Upper lobe of right lung (tissue), 1 donor: Measurements from ENCODE around the gene ANKS3. TPM values are rescaled to one million over a fixed set of nuclear protein-coding genes. Genes with fewer than 3 reads are reported as not detected.

ENCODE experiments used
- ATAC-seq: fragments of 200-7000 bp; cut with Tn5 transposase; one replicate; pipeline ENCODE4 v1.9.1; 2020; ENCODE audit warnings: mild to moderate bottlenecking, moderate library complexity
- DNase-seq: peaks from one replicate; pipeline ENCODE4 v3.0.0-alpha.2; 2020
- H3K27ac ChIP-seq: fragments of 200-600 bp; one replicate; pipeline ENCODE4 v1.8.0; 2022
- H3K27me3 ChIP-seq: fragments of 200-600 bp; one replicate; pipeline ENCODE4 v1.8.0; 2022; ENCODE audit warnings: mild to moderate bottlenecking
- H3K36me3 ChIP-seq: fragments of 200-600 bp; one replicate; pipeline ENCODE4 v1.8.0; 2022
- H3K4me1 ChIP-seq: fragments of 200-600 bp; one replicate; pipeline ENCODE4 v1.8.0; 2022
- H3K4me3 ChIP-seq: fragments of 200-600 bp; one replicate; pipeline ENCODE4 v1.8.0; 2022; ENCODE audit warnings: mild to moderate bottlenecking
- H3K9me3 ChIP-seq: fragments of 200-600 bp; one replicate; pipeline ENCODE4 v1.8.0; 2022
- intact Hi-C: fragments of 100-400 bp; cut with DNase I; formaldehyde crosslinking; loops from one replicate; pipeline ENCODE4 v1.11.0; 2022
- total RNA-seq: library from RNA; stranded (reverse); fragmentation: NEBNext Ultra II Directional; extraction: Animal tissue kit (Norgen Biotek cat#: 25700); gene quantifications from one replicate; pipeline ENCODE4 v1.2.1, GENCODE V29; 2021
- TF ChIP-seq, protein P1 (sequence below): fragments of 200-600 bp; IDR thresholded peaks from one replicate; pipeline ENCODE4 v1.8.0; 2022; ENCODE audit warnings: antibody characterized with exemption
- donor health status: DM: no; HTN: yes; CAD: no; lungs with severe emphysema.

Gene ANKS3
- total RNA-seq, 1 donor from 2014 or later = 20.6 TPM

DNA sequence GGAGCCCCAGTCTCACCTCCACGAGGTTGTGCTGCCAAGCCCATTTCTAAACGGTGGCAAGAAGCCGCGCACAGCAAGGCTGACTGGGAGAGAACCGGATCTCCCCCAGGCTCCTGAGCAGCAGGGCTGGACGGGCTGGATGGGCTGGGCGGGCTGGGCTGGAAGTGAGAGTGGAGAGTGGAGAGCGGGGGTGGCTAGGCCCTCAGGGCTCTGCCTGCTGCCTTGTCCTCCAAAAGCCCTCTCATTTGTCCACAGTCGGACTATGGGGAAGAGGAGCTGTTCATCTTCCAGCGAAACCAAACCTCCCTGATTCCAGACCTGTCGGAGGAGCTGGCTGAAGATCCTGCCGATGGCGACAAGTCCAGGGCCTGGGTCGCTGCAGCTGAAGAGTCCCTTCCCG, 3.5 kb upstream of the ANKS3 start:
- H3K27ac ChIP-seq = no peak overlapping the region
- ATAC-seq (no peak), DNase-seq (no peak)
- H3K4me1 ChIP-seq = peaks cover 4% of the 10 kb centered on the region
- TF ChIP-seq, protein P1, sequence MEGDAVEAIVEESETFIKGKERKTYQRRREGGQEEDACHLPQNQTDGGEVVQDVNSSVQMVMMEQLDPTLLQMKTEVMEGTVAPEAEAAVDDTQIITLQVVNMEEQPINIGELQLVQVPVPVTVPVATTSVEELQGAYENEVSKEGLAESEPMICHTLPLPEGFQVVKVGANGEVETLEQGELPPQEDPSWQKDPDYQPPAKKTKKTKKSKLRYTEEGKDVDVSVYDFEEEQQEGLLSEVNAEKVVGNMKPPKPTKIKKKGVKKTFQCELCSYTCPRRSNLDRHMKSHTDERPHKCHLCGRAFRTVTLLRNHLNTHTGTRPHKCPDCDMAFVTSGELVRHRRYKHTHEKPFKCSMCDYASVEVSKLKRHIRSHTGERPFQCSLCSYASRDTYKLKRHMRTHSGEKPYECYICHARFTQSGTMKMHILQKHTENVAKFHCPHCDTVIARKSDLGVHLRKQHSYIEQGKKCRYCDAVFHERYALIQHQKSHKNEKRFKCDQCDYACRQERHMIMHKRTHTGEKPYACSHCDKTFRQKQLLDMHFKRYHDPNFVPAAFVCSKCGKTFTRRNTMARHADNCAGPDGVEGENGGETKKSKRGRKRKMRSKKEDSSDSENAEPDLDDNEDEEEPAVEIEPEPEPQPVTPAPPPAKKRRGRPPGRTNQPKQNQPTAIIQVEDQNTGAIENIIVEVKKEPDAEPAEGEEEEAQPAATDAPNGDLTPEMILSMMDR = no peak
- H3K27me3 ChIP-seq = no peaks in the 10 kb centered on the region
- H3K4me3 ChIP-seq = no peak overlapping the region
- intact Hi-C loops = no loop called here
- H3K9me3 ChIP-seq = no peaks in the 10 kb centered on the region
- H3K36me3 ChIP-seq = no peaks in the 10 kb centered on the region

DNA sequence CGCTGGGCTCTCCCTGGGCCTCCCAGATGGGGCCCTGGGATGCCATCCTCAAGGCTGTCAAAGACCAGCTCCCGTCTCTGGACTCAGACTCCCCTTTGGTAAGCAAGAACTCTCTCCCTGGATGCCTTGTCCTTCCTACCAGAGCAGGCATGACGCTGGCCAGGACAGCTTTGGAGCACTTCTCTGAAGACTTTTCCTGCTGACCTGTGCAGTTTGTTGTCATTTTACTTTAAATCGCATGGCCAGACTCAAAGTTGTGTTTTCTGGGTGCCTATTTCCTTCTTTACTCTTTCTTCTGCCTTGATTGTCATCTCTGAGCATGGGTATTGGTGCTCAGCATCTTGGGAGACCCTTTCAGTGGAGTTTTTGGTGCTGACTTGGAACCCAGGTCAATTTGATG, 2.5 kb upstream of the ANKS3 start:
- no peak overlapping the region for H3K27ac ChIP-seq
- H3K36me3 ChIP-seq = no peaks in the 10 kb centered on the region
- DNase-seq (no peak), ATAC-seq (no peak)
- peaks cover 4% of the 10 kb centered on the region for H3K4me1 ChIP-seq
- H3K9me3 ChIP-seq = no peaks in the 10 kb centered on the region
- H3K4me3 ChIP-seq = no peak overlapping the region
- TF ChIP-seq, protein P1 = no peak
- no peaks in the 10 kb centered on the region for H3K27me3 ChIP-seq
- intact Hi-C loops = no loop called here

DNA sequence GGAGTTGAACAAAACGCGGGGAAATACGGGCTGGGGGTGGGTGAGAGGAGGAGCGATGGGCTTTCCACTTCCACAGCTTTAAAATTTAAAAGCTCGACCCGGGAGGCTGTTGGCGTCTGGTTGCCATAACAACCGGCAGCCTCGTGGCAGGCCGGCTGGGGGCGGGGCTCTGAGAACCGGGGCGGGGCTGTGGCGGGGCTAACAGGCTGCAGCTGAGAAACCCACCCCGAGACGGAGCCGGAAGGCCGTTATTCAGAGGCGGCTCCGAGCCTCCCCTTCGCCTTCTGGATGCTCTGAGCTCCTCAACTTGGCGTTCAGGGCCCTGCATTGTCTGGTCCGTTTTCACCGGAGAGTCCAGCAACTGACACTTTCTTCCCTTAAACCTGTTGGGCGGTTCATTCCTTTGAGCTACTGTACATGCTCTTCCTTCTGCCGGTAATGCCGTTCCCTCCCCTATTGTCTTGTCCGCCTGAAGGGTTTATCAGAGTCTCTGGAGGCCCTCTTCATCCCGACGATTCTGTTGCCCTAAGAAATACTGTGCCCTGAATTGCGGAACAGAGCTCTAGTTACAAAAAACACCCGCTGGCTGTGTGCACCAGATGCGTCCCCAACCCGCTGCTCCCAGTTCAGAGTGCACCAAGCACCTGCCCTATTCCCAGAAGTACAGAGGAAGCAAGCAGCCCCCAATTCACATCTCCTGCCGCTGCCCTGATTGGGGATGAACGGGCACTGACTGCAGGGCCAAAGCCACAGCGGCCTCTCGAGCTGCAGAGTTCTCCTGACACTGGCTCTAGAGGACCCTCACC, 862 bp upstream of the ANKS3 start:
- intact Hi-C loops = no loop called here
- DNase-seq (peak; percentile 95), ATAC-seq (peak; percentile 75)
- Histone ChIP-seq H3K4me1 (peaks cover 4% of the 10 kb centered on the region), H3K36me3 (peaks cover 8% of the 10 kb centered on the region), H3K9me3 (no peaks in the 10 kb centered on the region), H3K27me3 (no peaks in the 10 kb centered on the region), H3K4me3 (peak overlapping the region; percentile 98), H3K27ac (peak overlapping the region; percentile 79)
- TF ChIP-seq, protein P1 = no peak

DNA sequence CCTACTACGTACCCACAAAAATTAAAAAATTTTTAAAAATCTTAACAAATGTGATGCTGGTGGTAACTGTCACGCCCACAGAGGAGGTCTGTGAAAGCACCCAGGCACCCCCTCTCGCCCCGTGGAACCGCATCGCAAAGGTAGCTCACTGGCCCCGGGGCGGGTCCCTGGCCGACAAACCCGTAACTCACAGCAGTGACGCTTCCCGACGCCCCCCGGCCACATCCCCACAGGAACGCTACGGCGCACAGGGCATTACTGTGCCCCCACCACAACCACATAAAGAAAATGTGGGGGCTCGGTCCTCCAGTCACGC, 366 bp downstream of the ANKS3 start:
- Histone ChIP-seq H3K27ac (peak overlapping the region; percentile 79), H3K27me3 (no peaks in the 10 kb centered on the region), H3K4me1 (peaks cover 4% of the 10 kb centered on the region), H3K9me3 (no peaks in the 10 kb centered on the region), H3K4me3 (peak overlapping the region; percentile 98), H3K36me3 (peaks cover 20% of the 10 kb centered on the region)
- TF ChIP-seq, protein P1 = no peak
- ATAC-seq (no peak), DNase-seq (no peak)
- intact Hi-C loops = no loop called here

DNA sequence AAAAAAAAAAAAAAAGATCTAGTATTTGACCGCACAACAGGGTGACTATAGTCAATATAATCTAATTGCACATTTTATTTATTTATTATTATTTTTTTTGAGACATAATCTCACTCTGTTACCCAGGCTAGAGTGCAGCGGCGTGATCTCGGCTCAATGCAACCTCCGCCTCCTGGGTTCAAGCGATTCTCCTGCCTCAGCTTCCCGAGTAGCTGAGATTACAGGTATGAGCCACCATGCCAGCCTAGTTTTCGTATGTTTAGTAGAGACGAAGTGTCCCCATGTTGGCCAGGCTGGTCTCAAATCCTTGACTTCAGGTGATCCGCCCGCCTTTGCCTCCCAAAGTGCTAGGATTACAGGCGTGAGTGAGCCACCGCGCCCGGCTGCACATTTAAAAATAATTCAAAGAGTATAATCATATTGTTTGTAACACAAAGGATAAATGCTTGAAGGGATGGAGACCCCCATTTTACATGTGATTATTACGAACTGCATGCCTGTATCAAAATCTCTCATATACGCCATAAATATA, 794 bp downstream of the ANKS3 start:
- Histone ChIP-seq H3K4me3 (peak overlapping the region; percentile 98), H3K4me1 (peaks cover 4% of the 10 kb centered on the region), H3K27ac (peak overlapping the region; percentile 79), H3K36me3 (peaks cover 24% of the 10 kb centered on the region), H3K9me3 (no peaks in the 10 kb centered on the region), H3K27me3 (no peaks in the 10 kb centered on the region)
- TF ChIP-seq, protein P1 = no peak
- intact Hi-C loops = no loop called here
- DNase-seq (no peak), ATAC-seq (no peak)
